PFSK-1 (cell line): ENCODE data around the gene RGL2.

Experiments used
- FOXP2 ChIP-seq: optimal IDR thresholded peaks from 2 replicates; pipeline ENCODE3; 2011; ENCODE audit warnings: borderline replicate concordance, control low read depth, inconsistent platforms; ENCODE audit not compliant: insufficient read depth; ENCODE audit errors: extremely low read length, extremely low read depth
- POLR2AphosphoS5 ChIP-seq: IDR thresholded peaks from 2 replicates; pipeline ENCODE4 v1.6.1; 2012; ENCODE audit warnings: low read depth, mild to moderate bottlenecking, control low read depth, low read length, moderate library complexity
- REST ChIP-seq, 2 experiments: IDR thresholded peaks; 2 replicates each; pipeline versions ENCODE4 v1.6.1 to v1.8.0; 2011 to 2012; ENCODE audit warnings: low read depth in 2 of 2, low read length in 2 of 2, control low read depth in 1 of 2, inconsistent platforms in 1 of 2, mild to moderate bottlenecking in 1 of 2, moderate library complexity in 1 of 2; ENCODE audit not compliant: insufficient read depth in 1 of 2
- SIN3A ChIP-seq: IDR thresholded peaks from 2 replicates; pipeline ENCODE4 v1.6.1; 2012; ENCODE audit warnings: mild to moderate bottlenecking, low read length, moderate library complexity, borderline replicate concordance; ENCODE audit not compliant: insufficient read depth
- TAF1 ChIP-seq: IDR thresholded peaks from 2 replicates; pipeline ENCODE4 v1.6.1; 2012; ENCODE audit warnings: low read length, control low read depth, borderline replicate concordance; ENCODE audit not compliant: insufficient read depth

GRCh38 chr6:33277663-33278391 is 20.9 kb downstream of the RGL2 start:
- TF ChIP-seq REST (IDR thresholded peaks at IDR 0.05; ENCODE audit: insufficient read depth in 1 of 2, low read depth in 2 of 2, low read length in 2 of 2) (no peak), POLR2AphosphoS5 (no peak; the same call in 1 of the 2 replicates), TAF1 (no peak), SIN3A (no peak), FOXP2 (no peak)
